SH-SY5Y (cell line): ENCODE measurements around the gene BMP2.

Source experiments
- GATA2 ChIP-seq: IDR thresholded peaks from 2 replicates; pipeline ENCODE4 v1.6.1; 2011; ENCODE audit warnings: mild to moderate bottlenecking, low read depth, low read length
- GATA3 ChIP-seq: IDR thresholded peaks from 2 replicates; pipeline ENCODE4 v1.6.1; 2011; ENCODE audit warnings: low read depth, mild to moderate bottlenecking, low read length, moderate library complexity

GRCh38 chr20:6718662-6719368 is 48.7 kb upstream of the BMP2 start:
- TF ChIP-seq GATA3 (no peak), GATA2 (no peak)
